Endothelial cell of umbilical vein (primary cell): ENCODE measurements around the gene AMBP. TPM values are rescaled to one million over a fixed set of nuclear protein-coding genes. Genes with fewer than 3 reads are reported as not detected.

Source experiments
- BruUV-seq: library from RNA; stranded (reverse); fragments of 400-500 nt; replicated peaks from 2 replicates; lab custom pipeline; 2021; lab: Mats Ljungman, UMichigan
- CTCF ChIA-PET: fragments of 300-600, 350-600 bp; sonication (Branson Sonifier 250); formaldehyde crosslinking; loops from one replicate; lab custom pipeline; 2021; ENCODE audit warnings: antibody characterized with exemption, inconsistent platforms; lab: Charles Lee
- POLR2A ChIA-PET: fragments of 300-600, 350-600 bp; sonication (Branson Sonifier 250); formaldehyde crosslinking; loops from one replicate; lab custom pipeline; 2021; ENCODE audit warnings: antibody characterized with exemption, inconsistent platforms; lab: Charles Lee
- DNase-seq: peaks from one replicate; pipeline ENCODE4 v3.0.0-alpha.2; 2011; ENCODE audit warnings: low read depth, low spot score
- FAIRE-seq: peaks from 2 replicates; lab custom pipeline; 2011; peaks lifted over from hg19 to GRCh38; lab: Jason Lieb, UNC
- H2AFZ ChIP-seq: 2 replicates; pipeline ENCODE4 v1.6.0; 2012; ENCODE audit warnings: low read depth, low read length, control low read depth, inconsistent platforms
- H3K27ac ChIP-seq: 2 replicates; pipeline ENCODE4 v1.5.1; 2011; ENCODE audit warnings: low read depth, mild to moderate bottlenecking, control low read depth, low read length, moderate library complexity; ENCODE audit not compliant: insufficient read depth
- H3K27me3 ChIP-seq, 2 experiments: 2 replicates each; pipeline versions ENCODE4 v1.6.0 to v1.6.1; 2011; ENCODE audit warnings: low read length in 2 of 2, mixed read lengths in 1 of 2; ENCODE audit not compliant: control insufficient read depth in 2 of 2, insufficient read depth in 2 of 2
- H3K36me3 ChIP-seq, 2 experiments: 2 replicates in 1 of 2; 3 replicates in 1 of 2; pipeline ENCODE4 v1.5.1; 2011; ENCODE audit warnings: low read length in 2 of 2, mild to moderate bottlenecking in 1 of 2, moderate library complexity in 1 of 2; ENCODE audit not compliant: control insufficient read depth in 2 of 2, insufficient read depth in 2 of 2; ENCODE audit errors: extremely low read depth in 1 of 2
- H3K4me1 ChIP-seq: 3 replicates; pipeline ENCODE4 v1.5.1; 2011; ENCODE audit warnings: mild to moderate bottlenecking, low read length; ENCODE audit not compliant: control insufficient read depth, insufficient read depth; ENCODE audit errors: extremely low read depth
- H3K4me2 ChIP-seq: 2 replicates; pipeline ENCODE4 v1.6.1; 2011; ENCODE audit warnings: low read length, control low read depth, mixed read lengths; ENCODE audit not compliant: insufficient read depth
- H3K4me3 ChIP-seq, 3 experiments: fragments of 200-600 bp in 1 of 3; sonication (generic), shearing (Covaris generic) in 1 of 3; replicated peaks in 1 of 3; 2 replicates each; pipeline ENCODE4 v1.5.1; 2011 to 2016; ENCODE audit warnings: control low read depth in 3 of 3, low read length in 3 of 3, mild to moderate bottlenecking in 2 of 3, inconsistent platforms in 1 of 3, low read depth in 1 of 3, moderate library complexity in 1 of 3; ENCODE audit not compliant: insufficient read depth in 1 of 3
- H3K79me2 ChIP-seq: 2 replicates; pipeline ENCODE4 v1.6.0; 2012; ENCODE audit warnings: low read length, inconsistent platforms; ENCODE audit not compliant: control insufficient read depth, insufficient read depth
- H3K9ac ChIP-seq: replicated peaks from 2 replicates; pipeline ENCODE3; 2011; ENCODE audit warnings: low read length, control low read depth; ENCODE audit not compliant: insufficient read depth; ENCODE audit errors: extremely low read depth
- H3K9me1 ChIP-seq: replicated peaks from 3 replicates; pipeline ENCODE4 v1.6.0; 2011; ENCODE audit warnings: mild to moderate bottlenecking, low read length; ENCODE audit not compliant: control insufficient read depth, insufficient read depth; ENCODE audit errors: extremely low read depth
- H3K9me3 ChIP-seq: replicated peaks from 2 replicates; pipeline ENCODE4 v1.5.1; 2012; ENCODE audit warnings: low read length, inconsistent platforms; ENCODE audit not compliant: control insufficient read depth, insufficient read depth
- H4K20me1 ChIP-seq: replicated peaks from 2 replicates; pipeline ENCODE3; 2011; ENCODE audit warnings: mild to moderate bottlenecking, low read length; ENCODE audit not compliant: control insufficient read depth, insufficient read depth; ENCODE audit errors: extremely low read depth
- EZH2 ChIP-seq: IDR thresholded peaks from 2 replicates; pipeline ENCODE4 v1.6.1; 2012; ENCODE audit warnings: borderline replicate concordance, low read depth, mild to moderate bottlenecking, moderate library complexity, low read length, inconsistent platforms; ENCODE audit not compliant: severe bottlenecking
- FOS ChIP-seq: IDR thresholded peaks from 2 replicates; pipeline ENCODE4 v1.6.1; 2011; ENCODE audit warnings: mild to moderate bottlenecking, low read length, moderate library complexity, borderline replicate concordance; ENCODE audit not compliant: insufficient read depth
- GATA2 ChIP-seq: IDR thresholded peaks from 2 replicates; pipeline ENCODE4 v1.7.0; 2011; ENCODE audit warnings: low read depth, mild to moderate bottlenecking, moderate library complexity, mixed read lengths, low read length; ENCODE audit not compliant: insufficient read length, insufficient read depth
- JUN ChIP-seq: IDR thresholded peaks from 2 replicates; pipeline ENCODE4 v1.6.1; 2011; ENCODE audit warnings: borderline replicate concordance, low read depth; ENCODE audit not compliant: insufficient read length, insufficient read depth
- MYC ChIP-seq: IDR thresholded peaks from one replicate; pipeline ENCODE4 v1.6.1; 2011; ENCODE audit warnings: mild to moderate bottlenecking, low read depth, low read length
- POLR2A ChIP-seq: IDR thresholded peaks from 2 replicates; pipeline ENCODE4 v1.6.1; 2012; ENCODE audit warnings: low read depth, mild to moderate bottlenecking, control low read depth, low read length
- POLR2AphosphoS5 ChIP-seq: IDR thresholded peaks from 2 replicates; pipeline ENCODE4 v1.6.1; 2012; ENCODE audit warnings: low read depth, mild to moderate bottlenecking, control low read depth, low read length, moderate library complexity; ENCODE audit not compliant: insufficient read depth
- dilution Hi-C: fragments of 300-500 bp; cut with MboI; formaldehyde crosslinking; loops from one replicate; pipeline ENCODE4 v1.15.0; 2019; ENCODE audit warnings: low sequenced_read_pairs; ENCODE audit not compliant: extremely low pct_ligation_motif_present
- intact Hi-C: fragments of 100-400 bp; cut with micrococcal nuclease; formaldehyde crosslinking; loops from one replicate; pipeline ENCODE4 v1.10.0; 2022
- polyA plus RNA-seq, 4 experiments: library from polyadenylated mRNA; depleted of rRNA in 3 of 4; stranded (reverse) in 3 of 4; unstranded in 1 of 4; fragments of >200 nt; gene quantifications; 2 replicates each; pipeline versions ENCODE4 v1.2.1 to v1.2.3, GENCODE V29; 2011 to 2012; ENCODE audit warnings: missing spikeins in 1 of 4
- total RNA-seq: library from RNA; stranded (reverse); gene quantifications from 2 replicates; pipeline ENCODE4 v1.2.3, GENCODE V29; 2021
- TF ChIP-seq, protein P1 (sequence below): IDR thresholded peaks from 2 replicates; pipeline ENCODE4 v1.6.1; 2011; ENCODE audit not compliant: insufficient read depth, insufficient read length
- TF ChIP-seq, protein P2 (sequence below), 2 donors: IDR thresholded peaks; 1 replicate in 1 of 2; 2 replicates in 1 of 2; pipeline ENCODE4 v1.5.1; 2011; ENCODE audit warnings: low read length in 2 of 2, mild to moderate bottlenecking in 2 of 2, moderate library complexity in 2 of 2, control low read depth in 1 of 2, inconsistent platforms in 1 of 2, low read depth in 1 of 2; ENCODE audit not compliant: insufficient read depth in 1 of 2; ENCODE audit errors: extremely low read depth in 1 of 2

Gene AMBP
- total and polyA plus RNA-seq, 2 donors (not counting 3 experiments of a cell fraction or from before 2014, with no cell fraction given), result not detected

DNA sequence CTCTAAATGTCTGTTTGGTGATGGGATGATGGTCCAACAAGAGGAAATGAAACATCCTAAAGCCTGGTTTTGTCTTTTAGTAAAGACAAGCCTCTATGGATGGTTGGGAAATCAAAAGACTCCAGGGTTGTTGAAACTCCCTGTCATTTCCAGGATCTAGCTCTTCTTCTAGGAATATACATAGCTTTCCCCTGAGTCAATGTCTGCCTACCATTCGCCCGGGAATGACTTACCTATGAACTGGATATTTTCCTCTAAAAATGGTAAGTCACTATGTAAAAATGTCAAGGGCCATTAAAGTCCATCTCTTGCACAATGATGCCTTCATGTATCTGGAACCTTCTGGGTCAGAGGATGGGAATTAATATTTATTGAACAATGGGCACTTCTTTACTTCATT lies 32.1 kb upstream of the AMBP start:
- Histone ChIP-seq H2AFZ (no peak overlapping the region), H3K79me2 (no peaks in the 10 kb centered on the region), H4K20me1 (no peaks in the 10 kb centered on the region), H3K9me1 (no peaks in the 10 kb centered on the region), H3K4me1 (peaks cover 2% of the 10 kb centered on the region), H3K27me3 (peaks cover 14 to 16% of the 10 kb centered on the region in 2 experiments), H3K27ac (no peak overlapping the region), H3K9me3 (no peaks in the 10 kb centered on the region), H3K4me3 (no peak overlapping the region), H3K36me3 (no peaks in the 10 kb centered on the region), H3K4me2 (no peak overlapping the region), H3K9ac (no peak overlapping the region)
- TF ChIP-seq FOS (no peak), GATA2 (no peak), MYC (no peak), JUN (no peak), EZH2 (no peak), POLR2AphosphoS5 (no peak), POLR2A (no peak)
- TF ChIP-seq, protein P1, sequence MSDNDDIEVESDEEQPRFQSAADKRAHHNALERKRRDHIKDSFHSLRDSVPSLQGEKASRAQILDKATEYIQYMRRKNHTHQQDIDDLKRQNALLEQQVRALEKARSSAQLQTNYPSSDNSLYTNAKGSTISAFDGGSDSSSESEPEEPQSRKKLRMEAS, result no peak
- TF ChIP-seq, protein P2, sequence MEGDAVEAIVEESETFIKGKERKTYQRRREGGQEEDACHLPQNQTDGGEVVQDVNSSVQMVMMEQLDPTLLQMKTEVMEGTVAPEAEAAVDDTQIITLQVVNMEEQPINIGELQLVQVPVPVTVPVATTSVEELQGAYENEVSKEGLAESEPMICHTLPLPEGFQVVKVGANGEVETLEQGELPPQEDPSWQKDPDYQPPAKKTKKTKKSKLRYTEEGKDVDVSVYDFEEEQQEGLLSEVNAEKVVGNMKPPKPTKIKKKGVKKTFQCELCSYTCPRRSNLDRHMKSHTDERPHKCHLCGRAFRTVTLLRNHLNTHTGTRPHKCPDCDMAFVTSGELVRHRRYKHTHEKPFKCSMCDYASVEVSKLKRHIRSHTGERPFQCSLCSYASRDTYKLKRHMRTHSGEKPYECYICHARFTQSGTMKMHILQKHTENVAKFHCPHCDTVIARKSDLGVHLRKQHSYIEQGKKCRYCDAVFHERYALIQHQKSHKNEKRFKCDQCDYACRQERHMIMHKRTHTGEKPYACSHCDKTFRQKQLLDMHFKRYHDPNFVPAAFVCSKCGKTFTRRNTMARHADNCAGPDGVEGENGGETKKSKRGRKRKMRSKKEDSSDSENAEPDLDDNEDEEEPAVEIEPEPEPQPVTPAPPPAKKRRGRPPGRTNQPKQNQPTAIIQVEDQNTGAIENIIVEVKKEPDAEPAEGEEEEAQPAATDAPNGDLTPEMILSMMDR (IDR thresholded peaks at IDR 0.05; ENCODE audit: extremely low read depth in 1 of 2, insufficient read depth in 1 of 2, low read depth in 1 of 2, low read length in 2 of 2), result no peak
- BruUV-seq, result no TSS peak
- FAIRE-seq, result no peak
- CTCF ChIA-PET, result interaction anchor here (0.6 to 6.5 kb wide), 7 partner anchors 10 to 179 kb away, joined by 5 to 277 read pairs (median 41); partner anchors contain the start of genes COL27A1 and KIF12
- dilution Hi-C loops, result no loop called here
- POLR2A ChIA-PET, result no interaction called here
- intact Hi-C loops, result no loop called here
- no peak for DNase-seq
